K562 (cell line): Measurements from ENCODE around the gene CDK9. TPM values are rescaled to one million over a fixed set of nuclear protein-coding genes. Genes with fewer than 3 reads are reported as not detected.
A peak's percentile ranks its signal among the peaks of the same experiment; 100 is the strongest.

Experiments
- BCLAF1 ChIP-seq, 2 experiments: fragments of 450-650 bp in 1 of 2; IDR thresholded peaks; 2 replicates each; pipeline ENCODE4 v1.6.1; 2011 to 2017; ENCODE audit warnings: low read depth in 2 of 2, antibody characterized with exemption in 1 of 2, borderline replicate concordance in 1 of 2, low read length in 1 of 2, mild to moderate bottlenecking in 1 of 2, mixed read lengths in 1 of 2; ENCODE audit not compliant: control insufficient read depth in 1 of 2
- FOS ChIP-seq: IDR thresholded peaks from 3 replicates; pipeline ENCODE4 v1.6.1; 2011; ENCODE audit not compliant: insufficient read length; ENCODE audit errors: extremely low read depth
- FOXJ2 ChIP-seq: fragments of 200-800 bp; sonication (Bioruptor generic); IDR thresholded peaks from 2 replicates; pipeline ENCODE4 v1.6.1; 2016; ENCODE audit warnings: missing genetic modification characterization, missing compliant biosample characterization
- FOXP4 ChIP-seq: sonication (generic); formaldehyde crosslinking; IDR thresholded peaks from 2 replicates; pipeline ENCODE4 v1.8.0; 2022; ENCODE audit warnings: mild to moderate bottlenecking, missing genetic modification reagents, borderline replicate concordance
- HDAC8 ChIP-seq: fragments of 450-650 bp; IDR thresholded peaks from 2 replicates; pipeline ENCODE4 v1.6.1; 2016; ENCODE audit warnings: mild to moderate bottlenecking, missing genetic modification characterization, moderate library complexity, missing compliant biosample characterization
- KAT7 ChIP-seq: sonication (generic); formaldehyde crosslinking; IDR thresholded peaks from 2 replicates; pipeline ENCODE4 v1.8.0; 2022; ENCODE audit warnings: missing genetic modification reagents, mild to moderate bottlenecking, borderline replicate concordance
- NONO ChIP-seq, 2 experiments: fragments of 200-400 bp in 1 of 2; fragments of 450-650 bp in 1 of 2; formaldehyde crosslinking in 1 of 2; IDR thresholded peaks; 2 replicates each; pipeline ENCODE4 v1.6.1; 2017; ENCODE audit warnings: low read depth in 2 of 2, mild to moderate bottlenecking in 2 of 2, moderate library complexity in 2 of 2, low read length in 1 of 2
- NUFIP1 ChIP-seq: fragments of 450-650 bp; IDR thresholded peaks from 2 replicates; pipeline ENCODE4 v1.6.1; 2018; ENCODE audit not compliant: partially characterized antibody
- POLR2H ChIP-seq: IDR thresholded peaks from 2 replicates; pipeline ENCODE4 v1.6.1; 2016; ENCODE audit warnings: missing genetic modification characterization, low read depth, mild to moderate bottlenecking, control low read depth, missing compliant biosample characterization, moderate library complexity
- RBM25 ChIP-seq: fragments of 200-400 bp; formaldehyde crosslinking; IDR thresholded peaks from 2 replicates; pipeline ENCODE4 v1.6.1; 2018; ENCODE audit warnings: low read length, low read depth, moderate library complexity; ENCODE audit not compliant: severe bottlenecking
- SUPT5H ChIP-seq: fragments of 450-650 bp; IDR thresholded peaks from 2 replicates; pipeline ENCODE4 v1.6.1; 2016
- TRIM24 ChIP-seq, 2 experiments: fragments of 450-650 bp; IDR thresholded peaks; 2 replicates each; pipeline ENCODE4 v1.6.1; 2016
- ZEB2 ChIP-seq: fragments of 450-650 bp; IDR thresholded peaks from 2 replicates; pipeline ENCODE4 v1.6.1; 2016
- ZNF224 ChIP-seq: sonication (generic); formaldehyde crosslinking; IDR thresholded peaks from 2 replicates; pipeline ENCODE4 v1.8.0; 2022; ENCODE audit warnings: mild to moderate bottlenecking, missing genetic modification reagents
- polyA plus RNA-seq, 8 experiments: library from polyadenylated mRNA; depleted of rRNA in 4 of 8; stranded (reverse) in 5 of 8; unstranded in 3 of 8; fragments of >200 nt; fragmentation: Nextera tagmentation in 2 of 8; fragmentation: Illumina TruSeq in 1 of 8; extraction: Ambion mirVana in 2 of 8; extraction: Trizol in 1 of 8; gene quantifications; 2 replicates each; pipeline versions ENCODE4 v1.2.1 to v1.2.3, GENCODE V29; 2011 to 2014; ENCODE audit warnings: inconsistent platforms in 1 of 8, missing spikeins in 1 of 8
- total RNA-seq, 7 experiments: library from RNA; depleted of rRNA in 6 of 7; stranded (reverse); fragments of >200 nt in 6 of 7; fragmentation: Illumina TruSeq in 2 of 7; extraction: Trizol in 2 of 7; gene quantifications; 2 replicates each; pipeline versions ENCODE4 v1.2.1 to v1.2.3, GENCODE V29; 2011 to 2021; ENCODE audit warnings: low replicate concordance in 1 of 7

Gene CDK9
- total and polyA plus RNA-seq, 9 of the 15 experiments (the other 6 are each of a cell fraction or from before 2014, with no cell fraction given) = 4.2 to 78.6 (median 33.0) TPM

- 0 out of 4 replicates have a peak, but pooled peaks of 1 of the 2 experiments have one; percentile 42 for TF ChIP-seq BCLAF1 (IDR thresholded peaks at IDR 0.05; ENCODE audit: borderline replicate concordance in 1 of 2, control insufficient read depth in 1 of 2, low read depth in 2 of 2, low read length in 1 of 2)
- no peak for TF ChIP-seq FOXP4
- TF ChIP-seq TRIM24 (IDR thresholded peaks at IDR 0.05) = no peak
- no peak for TF ChIP-seq NUFIP1
- peak; percentile 65 for TF ChIP-seq POLR2H (tag)
- no peak for TF ChIP-seq KAT7 (CRISPR knock-in tag)
- no peak for TF ChIP-seq FOXJ2
- no peak for TF ChIP-seq ZNF224 (CRISPR knock-in tag)
- TF ChIP-seq HDAC8 (tag) = no peak
- TF ChIP-seq SUPT5H = peak; percentile 79
- TF ChIP-seq FOS = no peak
- TF ChIP-seq NONO (IDR thresholded peaks at IDR 0.05; ENCODE audit: low read depth in 2 of 2, low read length in 1 of 2) = peak; percentile 76 to 94; a peak in 3 of 4 replicates
- TF ChIP-seq RBM25 = peak; percentile 74
- no peak; the same call in 1 of the 2 replicates for TF ChIP-seq ZEB2
These were observed 17.0 kb downstream of the CDK9 start, which contains the start of gene FPGS (continued) for GRCh38 chr9:127802576-127803443.
